IMR-90 (cell line): ENCODE measurements around the gene PTTG1IP2. TPM values are rescaled to one million over a fixed set of nuclear protein-coding genes. Genes with fewer than 3 reads are reported as not detected.

Source experiments
- ATAC-seq: fragments of 200-7000 bp; cut with Tn5 transposase; 2 replicates; pipeline ENCODE4 v1.9.1; 2020; ENCODE audit warnings: low read depth, mild to moderate bottlenecking, moderate library complexity
- BruUV-seq: library from RNA; stranded (reverse); fragments of 400-500 nt; replicated peaks from 2 replicates; lab custom pipeline; 2021; lab: Mats Ljungman, UMichigan
- CTCF ChIA-PET: fragments of 300-600 bp; formaldehyde crosslinking; extraction: SDS; loops from one replicate; lab custom pipeline; 2021; ENCODE audit warnings: antibody characterized with exemption; lab: Yijun Ruan, JAX
- POLR2A ChIA-PET: fragments of 300-600 bp; sonication (Branson Sonifier 250); formaldehyde crosslinking; loops from one replicate; lab custom pipeline; 2022; ENCODE audit warnings: antibody characterized with exemption; ENCODE audit not compliant: unreplicated experiment; lab: Charles Lee
- DNase-seq: peaks from one replicate; pipeline ENCODE4 v3.0.0; 2013
- H2AFZ ChIP-seq: replicated peaks from 2 replicates; pipeline ENCODE3; 2013; ENCODE audit warnings: low read length, mild to moderate bottlenecking; ENCODE audit not compliant: poor library complexity
- H2AK5ac ChIP-seq: 2 replicates; pipeline ENCODE4 v1.6.1; 2013; ENCODE audit warnings: low read depth, low read length, inconsistent platforms
- H2AK9ac ChIP-seq: replicated peaks from 2 replicates; pipeline ENCODE3; 2013; ENCODE audit warnings: mild to moderate bottlenecking, low read depth, low read length, moderate library complexity; ENCODE audit not compliant: poor library complexity
- H2BK120ac ChIP-seq: 2 replicates; pipeline ENCODE4 v1.6.1; 2013; ENCODE audit warnings: low read depth, low read length, inconsistent platforms
- H2BK15ac ChIP-seq: 3 replicates; pipeline ENCODE4 v1.6.1; 2013; ENCODE audit warnings: low read depth, low read length, inconsistent platforms
- H2BK20ac ChIP-seq: 2 replicates; pipeline ENCODE4 v1.6.1; 2013; ENCODE audit warnings: low read depth, mild to moderate bottlenecking, inconsistent platforms, low read length, moderate library complexity
- H2BK5ac ChIP-seq: 2 replicates; pipeline ENCODE4 v1.6.1; 2013; ENCODE audit warnings: mild to moderate bottlenecking, low read depth, low read length, inconsistent platforms; ENCODE audit not compliant: poor library complexity, severe bottlenecking
- H3K14ac ChIP-seq: replicated peaks from 2 replicates; pipeline ENCODE4 v1.6.1; 2013; ENCODE audit warnings: low read depth, low read length, inconsistent platforms
- H3K18ac ChIP-seq: 2 replicates; pipeline ENCODE4 v1.6.1; 2013; ENCODE audit warnings: low read depth, low read length, control low read depth
- H3K23ac ChIP-seq: 2 replicates; pipeline ENCODE4 v1.6.1; 2013; ENCODE audit warnings: low read depth, low read length, inconsistent platforms
- H3K27ac ChIP-seq: 2 replicates; pipeline ENCODE4 v1.5.1; 2013; ENCODE audit warnings: mild to moderate bottlenecking, control low read depth, low read length; ENCODE audit not compliant: insufficient read depth
- H3K27me3 ChIP-seq: 2 replicates; pipeline ENCODE4 v1.6.1; 2013; ENCODE audit warnings: low read length; ENCODE audit not compliant: control insufficient read depth, insufficient read depth
- H3K36me3 ChIP-seq: 2 replicates; pipeline ENCODE4 v1.6.1; 2013; ENCODE audit warnings: low read length, mixed read lengths; ENCODE audit not compliant: control insufficient read depth, insufficient read depth
- H3K4ac ChIP-seq: 2 replicates; pipeline ENCODE4 v1.6.1; 2013; ENCODE audit warnings: low read depth, low read length, inconsistent platforms
- H3K4me1 ChIP-seq: 2 replicates; pipeline ENCODE4 v1.6.1; 2013; ENCODE audit warnings: low read length, mixed read lengths; ENCODE audit not compliant: control insufficient read depth, insufficient read depth
- H3K4me2 ChIP-seq: 2 replicates; pipeline ENCODE4 v1.6.1; 2013; ENCODE audit warnings: low read depth, mild to moderate bottlenecking, control low read depth, low read length, moderate library complexity
- H3K4me3 ChIP-seq: 2 replicates; pipeline ENCODE4 v1.5.1; 2013; ENCODE audit warnings: low read depth, mild to moderate bottlenecking, control low read depth, low read length, moderate library complexity; ENCODE audit not compliant: insufficient read depth
- H3K56ac ChIP-seq: 2 replicates; pipeline ENCODE4 v1.6.1; 2013; ENCODE audit warnings: low read length, inconsistent platforms; ENCODE audit not compliant: insufficient read depth; ENCODE audit errors: extremely low read depth
- H3K79me1 ChIP-seq, 2 experiments: 2 replicates each; pipeline ENCODE4 v1.6.1; 2013; ENCODE audit warnings: low read length in 2 of 2, inconsistent platforms in 1 of 2, low read depth in 1 of 2
- H3K9ac ChIP-seq: 2 replicates; pipeline ENCODE4 v1.6.1; 2013; ENCODE audit warnings: low read depth, low read length, control low read depth
- H3K9me1 ChIP-seq: 2 replicates; pipeline ENCODE4 v1.6.1; 2013; ENCODE audit warnings: low read length, inconsistent platforms; ENCODE audit not compliant: insufficient read depth
- H3K9me3 ChIP-seq: 2 replicates; pipeline ENCODE4 v1.6.1; 2013; ENCODE audit warnings: low read length; ENCODE audit not compliant: control insufficient read depth, insufficient read depth
- H4K20me1 ChIP-seq: 2 replicates; pipeline ENCODE4 v1.6.1; 2013; ENCODE audit warnings: low read length, inconsistent platforms; ENCODE audit not compliant: insufficient read depth
- H4K5ac ChIP-seq: 2 replicates; pipeline ENCODE4 v1.6.1; 2013; ENCODE audit warnings: mild to moderate bottlenecking, low read depth, low read length, control low read depth
- H4K8ac ChIP-seq, 2 experiments: 2 replicates each; pipeline ENCODE4 v1.6.1; 2013; ENCODE audit warnings: low read depth in 2 of 2, low read length in 2 of 2, control low read depth in 1 of 2, inconsistent platforms in 1 of 2
- H4K91ac ChIP-seq: 2 replicates; pipeline ENCODE4 v1.6.1; 2013; ENCODE audit warnings: low read depth, low read length, inconsistent platforms; ENCODE audit not compliant: insufficient read depth
- BHLHE40 ChIP-seq: fragments of 150-350 bp; IDR thresholded peaks from 2 replicates; pipeline ENCODE4 v1.6.1; 2016; ENCODE audit warnings: mild to moderate bottlenecking, low read depth, low read length
- CEBPB ChIP-seq: IDR thresholded peaks from 2 replicates; pipeline ENCODE4 v1.6.1; 2012; ENCODE audit warnings: low read depth, low read length, improper control_type of control experiment
- CHD1 ChIP-seq: IDR thresholded peaks from 2 replicates; pipeline ENCODE4 v1.6.1; 2012; ENCODE audit warnings: low read depth, low read length, improper control_type of control experiment
- CTCF ChIP-seq: conservative IDR thresholded peaks from 2 replicates; pipeline ENCODE4 v1.5.1; 2012; ENCODE audit warnings: mild to moderate bottlenecking, low read depth, low read length, improper control_type of control experiment
- ELK1 ChIP-seq: fragments of 150-350 bp; IDR thresholded peaks from 2 replicates; pipeline ENCODE4 v1.6.1; 2016; ENCODE audit warnings: low read depth, mild to moderate bottlenecking, low read length, moderate library complexity, borderline replicate concordance
- FOS ChIP-seq: fragments of 150-350 bp; IDR thresholded peaks from 2 replicates; pipeline ENCODE4 v1.6.1; 2016; ENCODE audit warnings: low read depth, low read length
- MAFK ChIP-seq: IDR thresholded peaks from 2 replicates; pipeline ENCODE4 v1.6.1; 2012; ENCODE audit warnings: low read depth, low read length, improper control_type of control experiment
- MAZ ChIP-seq: IDR thresholded peaks from 2 replicates; pipeline ENCODE4 v1.6.1; 2012; ENCODE audit warnings: low read depth, mild to moderate bottlenecking, low read length, improper control_type of control experiment, moderate library complexity, borderline replicate concordance
- MXI1 ChIP-seq: IDR thresholded peaks from 2 replicates; pipeline ENCODE4 v1.6.1; 2012; ENCODE audit warnings: low read depth, mild to moderate bottlenecking, low read length, moderate library complexity, borderline replicate concordance
- NFE2L2 ChIP-seq: fragments of 150-350 bp; IDR thresholded peaks from 2 replicates; pipeline ENCODE4 v1.6.1; 2016; ENCODE audit warnings: low read depth, mild to moderate bottlenecking, low read length
- POLR2A ChIP-seq: IDR thresholded peaks from 2 replicates; pipeline ENCODE4 v1.6.1; 2012; ENCODE audit warnings: mild to moderate bottlenecking, low read depth, low read length
- RAD21 ChIP-seq: IDR thresholded peaks from 2 replicates; pipeline ENCODE4 v1.6.1; 2012; ENCODE audit warnings: low read length, improper control_type of control experiment
- RCOR1 ChIP-seq: IDR thresholded peaks from 2 replicates; pipeline ENCODE4 v1.6.1; 2012; ENCODE audit warnings: mild to moderate bottlenecking, low read length, improper control_type of control experiment; ENCODE audit not compliant: insufficient replicate concordance
- RFX5 ChIP-seq: IDR thresholded peaks from 2 replicates; pipeline ENCODE4 v1.8.0; 2012; ENCODE audit warnings: low read depth, mild to moderate bottlenecking, low read length, moderate library complexity
- SMC3 ChIP-seq: fragments of 150-350 bp; IDR thresholded peaks from 2 replicates; pipeline ENCODE4 v1.6.1; 2016; ENCODE audit warnings: low read depth, mild to moderate bottlenecking, antibody characterized with exemption, low read length, moderate library complexity
- USF2 ChIP-seq: fragments of 150-350 bp; IDR thresholded peaks from 2 replicates; pipeline ENCODE4 v1.6.1; 2017; ENCODE audit warnings: mild to moderate bottlenecking, antibody characterized with exemption, low read length, low read depth
- WGBS, 2 experiments: methylation state at CpG; one replicate each; pipeline versions ENCODE4 v1.1.5 to v1.1.7; 2013; ENCODE audit warnings: missing lambda C conversion rate in 2 of 2; ENCODE audit not compliant: insufficient read length in 1 of 2; ENCODE audit errors: extremely low coverage in 2 of 2; 5-methylcytosine and 5-hydroxymethylcytosine counted together
- dilution Hi-C: fragments of 300-500 bp; cut with HindIII; formaldehyde crosslinking; loops from one replicate; pipeline ENCODE4 v1.14.3; 2018; ENCODE audit warnings: low sequenced_read_pairs; ENCODE audit not compliant: unreplicated experiment
- in situ Hi-C: fragments of 300-500 bp; cut with MboI; formaldehyde crosslinking; loops from 3 replicates; pipeline ENCODE4 v1.14.3; 2019; ENCODE audit warnings: low sequenced_read_pairs, inconsistent platforms, mixed read lengths
- intact Hi-C: fragments of 100-400 bp; cut with micrococcal nuclease; formaldehyde crosslinking; loops from 2 replicates; pipeline ENCODE4 v1.10.0; 2022
- polyA plus RNA-seq, 3 experiments: library from polyadenylated mRNA; depleted of rRNA; stranded (reverse); fragments of >200 nt; gene quantifications; 2 replicates each; pipeline ENCODE4 v1.2.3, GENCODE V29; 2012; ENCODE audit warnings: low replicate concordance in 1 of 3
- total RNA-seq: library from RNA; depleted of rRNA; stranded (reverse); fragments of >200 nt; gene quantifications from 2 replicates; pipeline ENCODE4 v1.2.3, GENCODE V29; 2012

The PTTG1IP2 gene
- total and polyA plus RNA-seq, 2 of the 4 experiments (the other 2 are of a cell fraction), result not detected

GRCh38 chr7:90421651-90422050 lies 47.8 kb upstream of the PTTG1IP2 start:
- no peaks in the 10 kb centered on the region for H4K20me1 ChIP-seq
- no peak overlapping the region for H3K56ac ChIP-seq
- intact Hi-C loops, result no loop called here
- no peak overlapping the region for H2BK20ac ChIP-seq
- no peak overlapping the region for H2AK9ac ChIP-seq
- no peak overlapping the region for H3K9ac ChIP-seq
- no peaks in the 10 kb centered on the region for H3K9me1 ChIP-seq
- no peak overlapping the region for H3K18ac ChIP-seq
- no peaks in the 10 kb centered on the region for H3K27me3 ChIP-seq
- peaks cover 0 to 5% of the 10 kb centered on the region in 2 experiments; a peak in 1 of 4 replicates for H3K79me1 ChIP-seq
- ATAC-seq, result no peak
- H3K4me1 ChIP-seq, result no peaks in the 10 kb centered on the region
- no TSS peak for BruUV-seq
- H3K36me3 ChIP-seq, result no peaks in the 10 kb centered on the region
- H3K4me2 ChIP-seq, result no peak overlapping the region
- no peak overlapping the region for H2BK5ac ChIP-seq
- no peak for DNase-seq
- no peak overlapping the region for H2BK15ac ChIP-seq
- H3K23ac ChIP-seq, result no peak overlapping the region
- H2AFZ ChIP-seq, result no peak overlapping the region
- no peak overlapping the region for H3K4ac ChIP-seq
- no peak overlapping the region for H2BK120ac ChIP-seq
- no peak overlapping the region for H4K91ac ChIP-seq
- no peak overlapping the region for H4K8ac ChIP-seq
- no peaks in the 10 kb centered on the region for H3K9me3 ChIP-seq
- ChIA-PET POLR2A (no interaction called here), CTCF (no interaction called here)
- H4K5ac ChIP-seq, result no peak overlapping the region
- H2AK5ac ChIP-seq, result no peak overlapping the region
- dilution Hi-C loops, result no loop called here
- H3K14ac ChIP-seq, result no peak overlapping the region
- in situ Hi-C loops, result no loop called here
- TF ChIP-seq CHD1 (no peak), RAD21 (no peak), POLR2A (no peak), RCOR1 (no peak), NFE2L2 (no peak), MXI1 (no peak), USF2 (no peak), CTCF (no peak), ELK1 (no peak), MAZ (no peak), CEBPB (no peak), MAFK (no peak), BHLHE40 (no peak), RFX5 (no peak), SMC3 (no peak), FOS (no peak)
- H3K27ac ChIP-seq, result no peak overlapping the region
- WGBS, 2 experiments, result no CpG with 5 or more reads among the region's 6 CpGs
- H3K4me3 ChIP-seq, result no peak overlapping the region
